Panc1 (cell line): Measurements from ENCODE around the gene ACSM3. TPM values are rescaled to one million over a fixed set of nuclear protein-coding genes. Genes with fewer than 3 reads are reported as not detected.
A peak's percentile ranks its signal among the peaks of the same experiment; 100 is the strongest.

Experiments used
- ATAC-seq: fragments of 200-7000 bp; cut with Tn5 transposase; 2 replicates; pipeline ENCODE4 v1.9.1; 2020; ENCODE audit warnings: mild to moderate bottlenecking, moderate library complexity
- BruUV-seq: library from RNA; stranded (reverse); fragments of 400-500 nt; replicated peaks from 2 replicates; lab custom pipeline; 2021; lab: Mats Ljungman, UMichigan
- CTCF ChIA-PET: fragments of 300-600 bp; sonication (Branson Sonifier 250); formaldehyde crosslinking; loops from one replicate; lab custom pipeline; 2022; ENCODE audit warnings: antibody characterized with exemption; lab: Charles Lee
- POLR2A ChIA-PET: fragments of 300-600 bp; sonication (Branson Sonifier 250); formaldehyde crosslinking; loops from one replicate; lab custom pipeline; 2022; ENCODE audit warnings: antibody characterized with exemption; lab: Charles Lee
- DNase-seq: peaks from one replicate; pipeline ENCODE4 v3.0.0-alpha.2; 2010; ENCODE audit warnings: low read depth, low spot score
- H3K27ac ChIP-seq: 2 replicates; pipeline ENCODE4 v1.5.1; 2011; ENCODE audit warnings: mild to moderate bottlenecking, low read length, inconsistent platforms
- H3K27me3 ChIP-seq: fragments of 200-500 bp; sonication (Bioruptor generic); 2 replicates; pipeline ENCODE4 v1.6.0; 2014; ENCODE audit warnings: low read length, inconsistent platforms; ENCODE audit not compliant: control insufficient read depth, insufficient read depth
- H3K36me3 ChIP-seq: fragments of 200-500 bp; sonication (Bioruptor generic); 2 replicates; pipeline ENCODE4 v1.5.1; 2014; ENCODE audit warnings: inconsistent platforms, mild to moderate bottlenecking, low read length, moderate library complexity; ENCODE audit not compliant: control insufficient read depth, insufficient read depth
- H3K4me1 ChIP-seq: 2 replicates; pipeline ENCODE4 v1.5.1; 2011; ENCODE audit warnings: inconsistent platforms, mild to moderate bottlenecking, low read length, moderate library complexity; ENCODE audit not compliant: control insufficient read depth, insufficient read depth
- H3K4me3 ChIP-seq, 2 experiments: 2 replicates each; pipeline ENCODE4 v1.5.1; 2011 to 2012; ENCODE audit warnings: low read depth in 2 of 2, low read length in 2 of 2, mild to moderate bottlenecking in 2 of 2, inconsistent platforms in 1 of 2, moderate library complexity in 1 of 2
- H3K9me3 ChIP-seq: fragments of 200-500 bp; sonication (Bioruptor generic); 2 replicates; pipeline ENCODE4 v1.5.1; 2014; ENCODE audit warnings: low read depth, mild to moderate bottlenecking, inconsistent platforms, low read length, moderate library complexity; ENCODE audit not compliant: control insufficient read depth, insufficient read depth
- CTCF ChIP-seq: fragments of 450-650 bp; IDR thresholded peaks from 2 replicates; pipeline ENCODE4 v1.5.1; 2017; ENCODE audit warnings: mild to moderate bottlenecking
- POLR2AphosphoS5 ChIP-seq: IDR thresholded peaks from 2 replicates; pipeline ENCODE4 v1.6.1; 2012; ENCODE audit warnings: mild to moderate bottlenecking, low read depth, low read length, moderate library complexity
- REST ChIP-seq, 2 experiments: IDR thresholded peaks; 2 replicates each; pipeline ENCODE4 v1.6.1; 2011 to 2012; ENCODE audit warnings: low read depth in 2 of 2, control low read depth in 1 of 2, low read length in 1 of 2, mild to moderate bottlenecking in 1 of 2, moderate library complexity in 1 of 2; ENCODE audit not compliant: insufficient read depth in 1 of 2
- SIN3A ChIP-seq: IDR thresholded peaks from 2 replicates; pipeline ENCODE4 v1.6.1; 2012; ENCODE audit warnings: low read depth, mild to moderate bottlenecking, low read length, moderate library complexity, borderline replicate concordance; ENCODE audit not compliant: insufficient read depth
- TCF7L2 ChIP-seq: IDR thresholded peaks from 2 replicates; pipeline ENCODE4 v1.6.1; 2011; ENCODE audit warnings: mild to moderate bottlenecking, low read depth, low read length, inconsistent platforms
- in situ Hi-C: cut with HindIII; loops from 2 replicates; pipeline ENCODE4 v1.10.0; 2016; ENCODE audit warnings: low sequenced_read_pairs, low pct_unique_long_range_greater_than_20kb
- intact Hi-C: fragments of 100-400 bp; cut with micrococcal nuclease; formaldehyde crosslinking; loops from one replicate; pipeline ENCODE4 v1.10.0; 2022; ENCODE audit not compliant: unreplicated experiment
- total RNA-seq: library from RNA; stranded (reverse); gene quantifications from one replicate; pipeline ENCODE4 v1.2.1, GENCODE V29; 2021; ENCODE audit not compliant: unreplicated experiment

The ACSM3 gene
- total RNA-seq, 1 experiment from 2014 or later = 0.44 TPM

GRCh38 chr16:20774703-20775362 lies 11.0 kb downstream of the ACSM3 start:
- H3K27me3 ChIP-seq = peaks cover 3% of the 10 kb centered on the region; the same call in 1 of the 2 replicates
- no TSS peak for BruUV-seq
- H3K27ac ChIP-seq = no peak overlapping the region
- H3K9me3 ChIP-seq = no peaks in the 10 kb centered on the region
- ChIA-PET CTCF (interaction anchor here (0.5 kb wide), 1 partner anchor 33 kb away, joined by 5 read pairs; no protein-coding TSS in a partner anchor), POLR2A (no interaction called here)
- intact Hi-C loops = no loop called here
- in situ Hi-C loops = no loop called here
- TF ChIP-seq CTCF = peak; percentile 90
- TF ChIP-seq REST (IDR thresholded peaks at IDR 0.05; ENCODE audit: insufficient read depth in 1 of 2, low read depth in 2 of 2, low read length in 1 of 2) = no peak
- H3K36me3 ChIP-seq = no peaks in the 10 kb centered on the region
- H3K4me3 ChIP-seq = no peak overlapping the region
- ATAC-seq (peak; percentile 98), DNase-seq (peak; percentile 73)
- H3K4me1 ChIP-seq = no peaks in the 10 kb centered on the region

GRCh38 chr16:20781697-20782096 lies 17.9 kb downstream of the ACSM3 start:
- no peaks in the 10 kb centered on the region for H3K36me3 ChIP-seq
- H3K4me1 ChIP-seq = no peaks in the 10 kb centered on the region
- H3K4me3 ChIP-seq = no peak overlapping the region
- BruUV-seq = no TSS peak
- DNase-seq = no peak
- H3K9me3 ChIP-seq = no peaks in the 10 kb centered on the region
- ChIA-PET POLR2A (no interaction called here), CTCF (no interaction called here)
- in situ Hi-C loops = no loop called here
- TF ChIP-seq POLR2AphosphoS5 (no peak), TCF7L2 (no peak), CTCF (no peak), REST (IDR thresholded peaks at IDR 0.05; ENCODE audit: insufficient read depth in 1 of 2, low read depth in 2 of 2, low read length in 1 of 2) (no peak), SIN3A (no peak)
- intact Hi-C loops = no loop called here
- ATAC-seq = no peak
- H3K27ac ChIP-seq = no peak overlapping the region
- peaks cover 3% of the 10 kb centered on the region; the same call in 1 of the 2 replicates for H3K27me3 ChIP-seq
